SK-N-SH (cell line): Measurements from ENCODE around the gene ZNF575. TPM values are rescaled to one million over a fixed set of nuclear protein-coding genes. Genes with fewer than 3 reads are reported as not detected.

Experiments used
- CTCF ChIA-PET: fragments of 300-600, 350-600 bp; formaldehyde crosslinking; extraction: SDS; loops from one replicate; lab custom pipeline; 2021; lab: Yijun Ruan, JAX
- POLR2A ChIA-PET: fragments of 350-600 bp; sonication (Branson Sonifier 250); formaldehyde crosslinking; extraction: SDS; loops from one replicate; lab custom pipeline; 2020; ENCODE audit warnings: antibody characterized with exemption, inconsistent platforms; lab: Yijun Ruan, JAX
- DNase-seq: peaks from one replicate; pipeline ENCODE4 v3.0.0; 2012
- H2AFZ ChIP-seq: fragments of 200-600 bp; sonication (generic); 2 replicates; pipeline ENCODE4 v1.8.1; 2016; ENCODE audit warnings: antibody characterized with exemption, mild to moderate bottlenecking, low read depth
- H3F3A ChIP-seq: fragments of 200-600 bp; sonication (generic); replicated peaks from 2 replicates; pipeline ENCODE3; 2016; ENCODE audit warnings: antibody characterized with exemption, mild to moderate bottlenecking; ENCODE audit not compliant: insufficient read depth
- H3K27ac ChIP-seq, 2 experiments: fragments of 200-500 bp in 1 of 2; fragments of 200-600 bp in 1 of 2; sonication (Bioruptor generic) in 1 of 2; sonication (generic), shearing (Covaris generic) in 1 of 2; 2 replicates each; pipeline versions ENCODE4 v1.5.1 to v1.6.1; 2014 to 2016; ENCODE audit warnings: low read depth in 2 of 2, inconsistent platforms in 1 of 2, low read length in 1 of 2, mild to moderate bottlenecking in 1 of 2, mixed read lengths in 1 of 2
- H3K27me3 ChIP-seq: fragments of 200-600 bp; sonication (generic), shearing (Covaris generic); 2 replicates; pipeline ENCODE4 v1.6.1; 2016; ENCODE audit warnings: mixed run types; ENCODE audit not compliant: insufficient read depth
- H3K36me3 ChIP-seq, 2 experiments: fragments of 200-500 bp in 1 of 2; fragments of 200-600 bp in 1 of 2; sonication (Bioruptor generic) in 1 of 2; sonication (generic) in 1 of 2; replicated peaks in 1 of 2; 2 replicates each; pipeline versions ENCODE3 to v1.5.1; 2014 to 2016; ENCODE audit warnings: low read length in 1 of 2, mild to moderate bottlenecking in 1 of 2; ENCODE audit not compliant: insufficient read depth in 2 of 2, control insufficient read depth in 1 of 2
- H3K4me1 ChIP-seq, 2 experiments: fragments of 200-500 bp in 1 of 2; fragments of 200-600 bp in 1 of 2; sonication (Bioruptor generic) in 1 of 2; sonication (generic), shearing (Covaris generic) in 1 of 2; 2 replicates each; pipeline versions ENCODE4 v1.5.1 to v1.6.1; 2014 to 2016; ENCODE audit warnings: low read depth in 1 of 2, low read length in 1 of 2, mixed run types in 1 of 2; ENCODE audit not compliant: insufficient read depth in 2 of 2, control insufficient read depth in 1 of 2
- H3K4me2 ChIP-seq: fragments of 200-600 bp; sonication (generic), shearing (Covaris generic); 2 replicates; pipeline ENCODE4 v1.6.1; 2017; ENCODE audit warnings: mixed run types
- H3K4me3 ChIP-seq, 2 experiments: fragments of 200-500 bp in 1 of 2; fragments of 200-600 bp in 1 of 2; sonication (Bioruptor generic) in 1 of 2; sonication (generic), shearing (Covaris generic) in 1 of 2; 2 replicates each; pipeline versions ENCODE4 v1.5.1 to v1.8.1; 2014 to 2016; ENCODE audit warnings: low read depth in 2 of 2, inconsistent platforms in 1 of 2, low read length in 1 of 2, mild to moderate bottlenecking in 1 of 2, mixed read lengths in 1 of 2, moderate library complexity in 1 of 2
- H3K79me2 ChIP-seq: fragments of 200-600 bp; sonication (generic); 2 replicates; pipeline ENCODE4 v1.8.1; 2017; ENCODE audit warnings: mild to moderate bottlenecking; ENCODE audit not compliant: insufficient read depth
- H3K9ac ChIP-seq: fragments of 200-600 bp; sonication (generic); 2 replicates; pipeline ENCODE4 v1.6.1; 2017; ENCODE audit warnings: mixed run types
- H3K9me2 ChIP-seq: fragments of 200-600 bp; sonication (generic); 2 replicates; pipeline ENCODE4 v1.6.1; 2017; ENCODE audit warnings: mixed run types
- H3K9me3 ChIP-seq: fragments of 200-600 bp; sonication (generic); 2 replicates; pipeline ENCODE4 v1.6.1; 2017; ENCODE audit warnings: mixed run types, mild to moderate bottlenecking, moderate library complexity
- H4K20me1 ChIP-seq: fragments of 200-600 bp; sonication (generic); 2 replicates; pipeline ENCODE4 v1.6.1; 2017; ENCODE audit warnings: mild to moderate bottlenecking, mixed run types; ENCODE audit not compliant: insufficient read depth
- ELF1 ChIP-seq: IDR thresholded peaks from 2 replicates; pipeline ENCODE4 v1.4.0; 2012
- EZH2phosphoT487 ChIP-seq: fragments of 200-600 bp; sonication (generic); IDR thresholded peaks from 2 replicates; pipeline ENCODE4 v1.6.1; 2017; ENCODE audit warnings: low read depth, mixed run types, mild to moderate bottlenecking, antibody characterized with exemption, moderate library complexity, borderline replicate concordance
- GABPA ChIP-seq: IDR thresholded peaks from 2 replicates; pipeline ENCODE4 v1.4.0; 2012; ENCODE audit warnings: low read depth, mild to moderate bottlenecking
- GATA2 ChIP-seq: sonication (generic); formaldehyde crosslinking; IDR thresholded peaks from 2 replicates; pipeline ENCODE4 v1.5.0; 2020; ENCODE audit warnings: mild to moderate bottlenecking, missing genetic modification reagents
- JUND ChIP-seq: IDR thresholded peaks from 2 replicates; pipeline ENCODE4 v1.4.0; 2012
- NFIC ChIP-seq: IDR thresholded peaks from 2 replicates; pipeline ENCODE4 v1.4.0; 2012; ENCODE audit warnings: borderline replicate concordance
- NRF1 ChIP-seq: IDR thresholded peaks from 2 replicates; pipeline ENCODE4 v1.6.1; 2012; ENCODE audit warnings: low read depth, mild to moderate bottlenecking, low read length
- RAD21 ChIP-seq: IDR thresholded peaks from 2 replicates; pipeline ENCODE4 v1.6.1; 2012; ENCODE audit warnings: mild to moderate bottlenecking, low read length
- RXRA ChIP-seq: IDR thresholded peaks from 2 replicates; pipeline ENCODE4 v1.4.0; 2012; ENCODE audit warnings: low read depth, mild to moderate bottlenecking, borderline replicate concordance
- SMC3 ChIP-seq: IDR thresholded peaks from 2 replicates; pipeline ENCODE4 v1.6.1; 2012; ENCODE audit warnings: low read depth, low read length, improper control_type of control experiment
- TAF1 ChIP-seq: IDR thresholded peaks from 2 replicates; pipeline ENCODE4 v1.6.1; 2012; ENCODE audit warnings: low read depth, mild to moderate bottlenecking, low read length, moderate library complexity, borderline replicate concordance
- TEAD4 ChIP-seq: IDR thresholded peaks from 2 replicates; pipeline ENCODE4 v1.4.0; 2012; ENCODE audit warnings: mild to moderate bottlenecking, borderline replicate concordance; ENCODE audit not compliant: insufficient read depth
- YY1 ChIP-seq: IDR thresholded peaks from 2 replicates; pipeline ENCODE4 v1.4.0; 2012; ENCODE audit warnings: low read depth, mild to moderate bottlenecking
- WGBS: methylation state at CpG from one replicate; pipeline ENCODE4 v1.1.6; 2017; ENCODE audit warnings: low lambda C conversion rate; 5-methylcytosine and 5-hydroxymethylcytosine counted together
- polyA plus RNA-seq, 3 experiments: library from polyadenylated mRNA; depleted of rRNA; stranded (reverse); fragments of >200 nt; gene quantifications; 2 replicates each; pipeline ENCODE4 v1.2.3, GENCODE V29; 2012
- TF ChIP-seq, protein P1 (sequence below): fragments of 200-600 bp; sonication (generic); IDR thresholded peaks from 2 replicates; pipeline ENCODE4 v1.6.1; 2017; ENCODE audit warnings: antibody characterized with exemption, mild to moderate bottlenecking, moderate library complexity
- TF ChIP-seq, protein P2 (sequence below): fragments of 150-350 bp; IDR thresholded peaks from 2 replicates; pipeline ENCODE4 v1.6.1; 2017; ENCODE audit warnings: antibody characterized with exemption, low read length, low read depth, borderline replicate concordance
- TF ChIP-seq, protein P3 (sequence below): IDR thresholded peaks from 2 replicates; pipeline ENCODE4 v1.4.0; 2012; ENCODE audit warnings: low read depth
- TF ChIP-seq, protein P4 (sequence below): IDR thresholded peaks from 2 replicates; pipeline ENCODE4; 2012
- TF ChIP-seq, protein P5 (sequence below): IDR thresholded peaks from 2 replicates; pipeline ENCODE4 v1.4.0; 2012; ENCODE audit warnings: low read depth, borderline replicate concordance
- TF ChIP-seq, protein P6 (sequence below): IDR thresholded peaks from 2 replicates; pipeline ENCODE4 v1.6.1; 2012; ENCODE audit warnings: mild to moderate bottlenecking, low read depth, low read length, moderate library complexity
- TF ChIP-seq, protein P7 (sequence below): fragments of 150-350 bp; IDR thresholded peaks from 2 replicates; pipeline ENCODE4 v1.6.1; 2016; ENCODE audit warnings: mild to moderate bottlenecking, low read depth, low read length

The ZNF575 gene
- polyA plus RNA-seq, 1 of the 3 experiments (the other 2 are of a cell fraction), result 1.0 TPM

DNA sequence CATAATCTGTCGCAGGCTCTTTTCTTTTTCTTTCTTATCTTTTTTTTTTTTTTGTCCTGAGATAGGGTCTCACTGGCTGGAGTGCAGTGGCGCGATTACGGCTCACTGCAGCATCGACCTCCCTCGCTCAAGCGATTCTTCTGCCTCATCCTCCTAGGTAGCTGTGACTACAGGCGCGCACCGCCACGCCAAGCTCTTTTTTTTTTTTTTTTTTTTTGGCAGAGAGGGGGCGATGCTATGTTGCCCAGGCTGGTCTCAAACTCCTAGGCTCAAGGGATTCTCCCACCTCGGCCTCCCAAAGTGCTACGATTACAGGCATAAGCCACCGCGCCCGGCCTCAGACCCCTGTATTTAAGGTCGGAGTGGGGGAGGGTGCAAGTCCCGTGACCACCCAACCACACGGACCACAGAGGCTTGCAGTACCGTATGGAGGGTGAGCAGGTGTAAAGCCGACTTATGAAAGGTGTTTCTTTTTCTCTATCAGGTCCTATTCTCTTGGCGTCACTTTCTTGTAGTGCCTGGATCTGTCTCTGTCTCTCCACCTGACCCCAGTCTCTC is 30.5 kb upstream of the ZNF575 start:
- TF ChIP-seq, protein P1, sequence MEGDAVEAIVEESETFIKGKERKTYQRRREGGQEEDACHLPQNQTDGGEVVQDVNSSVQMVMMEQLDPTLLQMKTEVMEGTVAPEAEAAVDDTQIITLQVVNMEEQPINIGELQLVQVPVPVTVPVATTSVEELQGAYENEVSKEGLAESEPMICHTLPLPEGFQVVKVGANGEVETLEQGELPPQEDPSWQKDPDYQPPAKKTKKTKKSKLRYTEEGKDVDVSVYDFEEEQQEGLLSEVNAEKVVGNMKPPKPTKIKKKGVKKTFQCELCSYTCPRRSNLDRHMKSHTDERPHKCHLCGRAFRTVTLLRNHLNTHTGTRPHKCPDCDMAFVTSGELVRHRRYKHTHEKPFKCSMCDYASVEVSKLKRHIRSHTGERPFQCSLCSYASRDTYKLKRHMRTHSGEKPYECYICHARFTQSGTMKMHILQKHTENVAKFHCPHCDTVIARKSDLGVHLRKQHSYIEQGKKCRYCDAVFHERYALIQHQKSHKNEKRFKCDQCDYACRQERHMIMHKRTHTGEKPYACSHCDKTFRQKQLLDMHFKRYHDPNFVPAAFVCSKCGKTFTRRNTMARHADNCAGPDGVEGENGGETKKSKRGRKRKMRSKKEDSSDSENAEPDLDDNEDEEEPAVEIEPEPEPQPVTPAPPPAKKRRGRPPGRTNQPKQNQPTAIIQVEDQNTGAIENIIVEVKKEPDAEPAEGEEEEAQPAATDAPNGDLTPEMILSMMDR, result no peak
- TF ChIP-seq, protein P2, sequence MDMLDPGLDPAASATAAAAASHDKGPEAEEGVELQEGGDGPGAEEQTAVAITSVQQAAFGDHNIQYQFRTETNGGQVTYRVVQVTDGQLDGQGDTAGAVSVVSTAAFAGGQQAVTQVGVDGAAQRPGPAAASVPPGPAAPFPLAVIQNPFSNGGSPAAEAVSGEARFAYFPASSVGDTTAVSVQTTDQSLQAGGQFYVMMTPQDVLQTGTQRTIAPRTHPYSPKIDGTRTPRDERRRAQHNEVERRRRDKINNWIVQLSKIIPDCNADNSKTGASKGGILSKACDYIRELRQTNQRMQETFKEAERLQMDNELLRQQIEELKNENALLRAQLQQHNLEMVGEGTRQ, result no peak
- TF ChIP-seq TAF1, result no peak
- no peak for TF ChIP-seq GABPA
- TF ChIP-seq NRF1, result no peak
- no peak for TF ChIP-seq ELF1
- TF ChIP-seq SMC3, result no peak
- no peak for TF ChIP-seq TEAD4
- TF ChIP-seq, protein P3, sequence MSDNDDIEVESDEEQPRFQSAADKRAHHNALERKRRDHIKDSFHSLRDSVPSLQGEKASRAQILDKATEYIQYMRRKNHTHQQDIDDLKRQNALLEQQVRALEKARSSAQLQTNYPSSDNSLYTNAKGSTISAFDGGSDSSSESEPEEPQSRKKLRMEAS, result no peak
- TF ChIP-seq RAD21, result no peak
- TF ChIP-seq, protein P4, sequence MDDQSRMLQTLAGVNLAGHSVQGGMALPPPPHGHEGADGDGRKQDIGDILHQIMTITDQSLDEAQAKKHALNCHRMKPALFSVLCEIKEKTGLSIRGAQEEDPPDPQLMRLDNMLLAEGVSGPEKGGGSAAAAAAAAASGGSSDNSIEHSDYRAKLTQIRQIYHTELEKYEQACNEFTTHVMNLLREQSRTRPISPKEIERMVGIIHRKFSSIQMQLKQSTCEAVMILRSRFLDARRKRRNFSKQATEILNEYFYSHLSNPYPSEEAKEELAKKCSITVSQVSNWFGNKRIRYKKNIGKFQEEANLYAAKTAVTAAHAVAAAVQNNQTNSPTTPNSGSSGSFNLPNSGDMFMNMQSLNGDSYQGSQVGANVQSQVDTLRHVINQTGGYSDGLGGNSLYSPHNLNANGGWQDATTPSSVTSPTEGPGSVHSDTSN, result no peak
- TF ChIP-seq GATA2, result no peak
- TF ChIP-seq YY1, result no peak
- TF ChIP-seq RXRA, result no peak
- no peak for TF ChIP-seq JUND
- TF ChIP-seq, protein P5, sequence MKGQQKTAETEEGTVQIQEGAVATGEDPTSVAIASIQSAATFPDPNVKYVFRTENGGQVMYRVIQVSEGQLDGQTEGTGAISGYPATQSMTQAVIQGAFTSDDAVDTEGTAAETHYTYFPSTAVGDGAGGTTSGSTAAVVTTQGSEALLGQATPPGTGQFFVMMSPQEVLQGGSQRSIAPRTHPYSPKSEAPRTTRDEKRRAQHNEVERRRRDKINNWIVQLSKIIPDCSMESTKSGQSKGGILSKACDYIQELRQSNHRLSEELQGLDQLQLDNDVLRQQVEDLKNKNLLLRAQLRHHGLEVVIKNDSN, result no peak
- TF ChIP-seq, protein P6, sequence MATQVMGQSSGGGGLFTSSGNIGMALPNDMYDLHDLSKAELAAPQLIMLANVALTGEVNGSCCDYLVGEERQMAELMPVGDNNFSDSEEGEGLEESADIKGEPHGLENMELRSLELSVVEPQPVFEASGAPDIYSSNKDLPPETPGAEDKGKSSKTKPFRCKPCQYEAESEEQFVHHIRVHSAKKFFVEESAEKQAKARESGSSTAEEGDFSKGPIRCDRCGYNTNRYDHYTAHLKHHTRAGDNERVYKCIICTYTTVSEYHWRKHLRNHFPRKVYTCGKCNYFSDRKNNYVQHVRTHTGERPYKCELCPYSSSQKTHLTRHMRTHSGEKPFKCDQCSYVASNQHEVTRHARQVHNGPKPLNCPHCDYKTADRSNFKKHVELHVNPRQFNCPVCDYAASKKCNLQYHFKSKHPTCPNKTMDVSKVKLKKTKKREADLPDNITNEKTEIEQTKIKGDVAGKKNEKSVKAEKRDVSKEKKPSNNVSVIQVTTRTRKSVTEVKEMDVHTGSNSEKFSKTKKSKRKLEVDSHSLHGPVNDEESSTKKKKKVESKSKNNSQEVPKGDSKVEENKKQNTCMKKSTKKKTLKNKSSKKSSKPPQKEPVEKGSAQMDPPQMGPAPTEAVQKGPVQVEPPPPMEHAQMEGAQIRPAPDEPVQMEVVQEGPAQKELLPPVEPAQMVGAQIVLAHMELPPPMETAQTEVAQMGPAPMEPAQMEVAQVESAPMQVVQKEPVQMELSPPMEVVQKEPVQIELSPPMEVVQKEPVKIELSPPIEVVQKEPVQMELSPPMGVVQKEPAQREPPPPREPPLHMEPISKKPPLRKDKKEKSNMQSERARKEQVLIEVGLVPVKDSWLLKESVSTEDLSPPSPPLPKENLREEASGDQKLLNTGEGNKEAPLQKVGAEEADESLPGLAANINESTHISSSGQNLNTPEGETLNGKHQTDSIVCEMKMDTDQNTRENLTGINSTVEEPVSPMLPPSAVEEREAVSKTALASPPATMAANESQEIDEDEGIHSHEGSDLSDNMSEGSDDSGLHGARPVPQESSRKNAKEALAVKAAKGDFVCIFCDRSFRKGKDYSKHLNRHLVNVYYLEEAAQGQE, result no peak
- no peak for TF ChIP-seq NFIC
- TF ChIP-seq EZH2phosphoT487, result no peak
- TF ChIP-seq, protein P7, sequence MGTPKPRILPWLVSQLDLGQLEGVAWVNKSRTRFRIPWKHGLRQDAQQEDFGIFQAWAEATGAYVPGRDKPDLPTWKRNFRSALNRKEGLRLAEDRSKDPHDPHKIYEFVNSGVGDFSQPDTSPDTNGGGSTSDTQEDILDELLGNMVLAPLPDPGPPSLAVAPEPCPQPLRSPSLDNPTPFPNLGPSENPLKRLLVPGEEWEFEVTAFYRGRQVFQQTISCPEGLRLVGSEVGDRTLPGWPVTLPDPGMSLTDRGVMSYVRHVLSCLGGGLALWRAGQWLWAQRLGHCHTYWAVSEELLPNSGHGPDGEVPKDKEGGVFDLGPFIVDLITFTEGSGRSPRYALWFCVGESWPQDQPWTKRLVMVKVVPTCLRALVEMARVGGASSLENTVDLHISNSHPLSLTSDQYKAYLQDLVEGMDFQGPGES, result no peak
- TF ChIP-seq, all 33 proteins: peak for 0
- H2AFZ ChIP-seq, result no peak overlapping the region
- ChIA-PET POLR2A (interaction anchor here (0.6 kb wide), 1 partner anchor 62 kb away, joined by 4 read pairs; no protein-coding TSS in a partner anchor), CTCF (no interaction called here)
- WGBS, result 97% methylated on average over 23 of the region's 23 CpGs
- peaks cover 10% of the 10 kb centered on the region for H3F3A ChIP-seq
- H3K4me1 ChIP-seq, result peaks cover 3 to 4% of the 10 kb centered on the region in 2 experiments; a peak in 1 of 4 replicates
- no peaks in the 10 kb centered on the region for H3K9me2 ChIP-seq
- H3K36me3 ChIP-seq, result no peaks in the 10 kb centered on the region
- H3K9ac ChIP-seq, result no peak overlapping the region
- H3K4me2 ChIP-seq, result peak overlapping the region; percentile 97
- no peaks in the 10 kb centered on the region for H4K20me1 ChIP-seq
- H3K79me2 ChIP-seq, result no peaks in the 10 kb centered on the region
- no peak overlapping the region for H3K27ac ChIP-seq
- no peaks in the 10 kb centered on the region for H3K9me3 ChIP-seq
- H3K4me3 ChIP-seq, result peak overlapping the region in 1 of 2 experiments; percentile 98; a peak in 1 of 4 replicates
- no peaks in the 10 kb centered on the region for H3K27me3 ChIP-seq
- no peak for DNase-seq
